Choroid plexus epithelial cell (primary cell): Measurements from ENCODE around the gene MAGEA9B.
"Not testable (repeated sequence)": the region's sequence is repeated elsewhere in the genome, so short reads cannot be mapped to it uniquely, and the experiment has no call there.

ENCODE experiments used
- DNase-seq: peaks from one replicate; pipeline ENCODE4 v3.0.0-alpha.2; 2010; ENCODE audit warnings: low read depth
- H3K4me3 ChIP-seq: 2 replicates; pipeline ENCODE4 v1.5.1; 2011; ENCODE audit warnings: low read depth, mild to moderate bottlenecking, control low read depth, low read length, moderate library complexity
- TF ChIP-seq, protein P1 (sequence below): conservative IDR thresholded peaks from 2 replicates; pipeline ENCODE4 v1.5.1; 2011; ENCODE audit warnings: low read depth, mild to moderate bottlenecking, control low read depth, inconsistent platforms, low read length, moderate library complexity

MAGEA9B gene

DNA sequence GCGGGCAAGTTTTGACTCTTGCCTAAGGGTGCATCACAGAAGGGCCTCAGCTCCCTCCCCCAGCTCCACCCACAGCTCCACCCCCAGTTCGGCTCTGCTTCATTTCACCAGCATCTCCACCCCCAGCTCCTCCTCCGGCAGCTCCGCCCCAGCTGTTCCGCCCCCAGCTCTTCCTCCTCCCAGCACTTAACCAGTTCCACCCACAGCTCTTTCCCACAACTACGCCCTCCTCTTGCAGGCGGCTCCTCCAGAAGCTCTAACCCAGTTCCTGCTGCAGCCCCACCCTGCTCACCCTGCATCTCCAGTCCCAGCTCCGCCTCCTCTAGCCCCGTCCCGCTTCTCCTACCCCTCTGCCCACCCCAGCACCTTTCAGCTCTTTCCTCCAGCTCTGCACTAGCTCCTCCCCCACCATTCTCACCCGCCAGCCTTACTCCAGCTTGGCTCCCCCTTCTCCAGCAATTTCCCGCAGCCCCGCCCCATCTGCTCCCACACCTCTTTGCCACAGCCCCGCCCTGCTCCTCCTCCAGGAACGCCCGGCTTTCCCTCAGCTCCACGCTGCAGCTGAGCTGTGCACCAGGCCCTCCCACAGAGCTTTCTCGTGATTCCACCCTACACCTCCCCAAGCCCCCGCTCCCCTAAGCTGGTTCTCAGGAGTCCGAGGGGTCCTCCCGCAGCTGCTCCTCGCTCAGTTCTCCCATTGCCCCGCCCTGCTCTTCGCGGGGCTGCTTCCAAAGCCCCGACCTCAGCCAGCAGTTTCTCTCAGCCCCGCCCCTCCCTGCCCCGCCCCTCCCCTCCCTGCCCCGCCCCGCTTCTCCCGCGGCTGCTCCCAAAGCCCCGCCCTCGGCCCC, 47.8 kb downstream of the MAGEA9B start:
- peak; percentile 96 for DNase-seq
- TF ChIP-seq, protein P1, sequence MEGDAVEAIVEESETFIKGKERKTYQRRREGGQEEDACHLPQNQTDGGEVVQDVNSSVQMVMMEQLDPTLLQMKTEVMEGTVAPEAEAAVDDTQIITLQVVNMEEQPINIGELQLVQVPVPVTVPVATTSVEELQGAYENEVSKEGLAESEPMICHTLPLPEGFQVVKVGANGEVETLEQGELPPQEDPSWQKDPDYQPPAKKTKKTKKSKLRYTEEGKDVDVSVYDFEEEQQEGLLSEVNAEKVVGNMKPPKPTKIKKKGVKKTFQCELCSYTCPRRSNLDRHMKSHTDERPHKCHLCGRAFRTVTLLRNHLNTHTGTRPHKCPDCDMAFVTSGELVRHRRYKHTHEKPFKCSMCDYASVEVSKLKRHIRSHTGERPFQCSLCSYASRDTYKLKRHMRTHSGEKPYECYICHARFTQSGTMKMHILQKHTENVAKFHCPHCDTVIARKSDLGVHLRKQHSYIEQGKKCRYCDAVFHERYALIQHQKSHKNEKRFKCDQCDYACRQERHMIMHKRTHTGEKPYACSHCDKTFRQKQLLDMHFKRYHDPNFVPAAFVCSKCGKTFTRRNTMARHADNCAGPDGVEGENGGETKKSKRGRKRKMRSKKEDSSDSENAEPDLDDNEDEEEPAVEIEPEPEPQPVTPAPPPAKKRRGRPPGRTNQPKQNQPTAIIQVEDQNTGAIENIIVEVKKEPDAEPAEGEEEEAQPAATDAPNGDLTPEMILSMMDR, result no peak
- H3K4me3 ChIP-seq, result peak overlapping the region; percentile 63

DNA sequence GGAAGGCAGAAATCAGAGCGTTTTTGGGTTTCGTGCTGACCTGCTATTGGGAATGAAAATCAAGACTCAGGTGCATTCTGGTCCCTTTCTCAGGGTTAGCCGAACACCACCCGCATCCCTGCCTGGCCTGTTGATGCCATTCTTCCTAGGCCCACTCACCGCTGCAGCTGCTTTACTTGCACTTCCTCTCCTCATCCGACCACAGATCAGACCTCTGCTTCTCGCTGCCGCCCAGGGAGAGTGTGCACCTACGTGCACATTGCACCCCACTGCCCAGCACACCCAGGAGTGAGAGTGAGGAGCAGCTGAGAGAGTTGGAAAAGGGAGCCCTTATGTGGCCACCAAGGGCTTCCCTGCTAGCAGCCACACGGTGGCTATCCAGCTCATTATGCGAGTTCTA, 49.8 kb downstream of the MAGEA9B start:
- not testable (repeated sequence) for DNase-seq, H3K4me3 ChIP-seq

DNA sequence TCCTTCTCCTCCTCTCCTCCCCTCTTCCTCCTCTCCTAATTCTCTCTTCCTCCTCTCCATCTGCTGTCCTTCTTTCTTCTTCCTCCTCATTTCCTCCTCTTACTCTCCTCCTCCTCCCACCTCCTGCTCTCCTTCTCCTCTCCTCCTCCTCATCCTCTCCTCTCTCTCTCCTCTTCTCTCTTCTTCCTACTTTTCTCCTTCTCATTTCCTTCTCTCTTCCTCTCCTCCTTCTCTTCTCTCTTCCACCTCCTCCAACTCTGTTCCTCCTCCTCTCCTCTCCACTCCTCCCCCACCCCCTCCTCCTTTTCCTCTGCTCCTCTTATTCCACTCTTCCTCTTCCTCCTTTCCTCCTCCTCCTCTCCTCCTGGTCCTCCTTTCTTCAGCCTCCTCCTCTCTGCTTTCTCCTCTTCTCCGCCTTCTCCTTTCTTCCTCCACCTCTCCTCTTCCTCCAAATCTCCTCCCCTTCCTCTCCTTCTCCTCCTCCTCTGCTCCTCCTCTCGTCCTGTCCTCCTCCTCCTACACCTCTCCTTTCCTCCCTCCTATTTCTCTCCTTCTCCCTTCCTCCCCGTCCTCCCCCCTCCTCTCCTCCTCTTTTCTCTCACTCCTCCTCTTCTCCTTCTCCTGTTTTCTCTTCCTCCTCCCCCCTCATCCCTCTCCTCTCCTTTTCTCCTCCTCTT, 52.2 kb downstream of the MAGEA9B start:
- DNase-seq, H3K4me3 ChIP-seq: not testable (repeated sequence)

DNA sequence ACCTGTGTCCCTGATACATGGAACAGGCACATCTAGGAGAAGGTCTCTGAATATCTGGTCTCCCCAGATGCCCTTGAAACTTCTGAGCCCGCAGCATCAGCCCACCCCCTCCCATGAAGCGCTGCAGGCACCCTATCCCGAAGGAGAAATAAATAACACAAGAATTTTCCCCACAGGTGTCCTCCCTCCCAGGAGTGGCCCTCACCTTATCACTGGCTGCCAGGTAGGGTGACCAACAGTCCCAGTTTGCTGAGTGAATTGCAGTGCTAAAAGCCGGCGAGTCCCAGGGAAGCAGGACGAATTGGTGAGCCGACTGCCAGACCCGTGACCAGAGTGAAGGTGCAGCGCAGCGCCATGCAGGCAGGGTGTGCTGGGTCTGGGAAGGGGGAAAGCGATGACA, 53.3 kb downstream of the MAGEA9B start:
- not testable (repeated sequence) for DNase-seq

DNA sequence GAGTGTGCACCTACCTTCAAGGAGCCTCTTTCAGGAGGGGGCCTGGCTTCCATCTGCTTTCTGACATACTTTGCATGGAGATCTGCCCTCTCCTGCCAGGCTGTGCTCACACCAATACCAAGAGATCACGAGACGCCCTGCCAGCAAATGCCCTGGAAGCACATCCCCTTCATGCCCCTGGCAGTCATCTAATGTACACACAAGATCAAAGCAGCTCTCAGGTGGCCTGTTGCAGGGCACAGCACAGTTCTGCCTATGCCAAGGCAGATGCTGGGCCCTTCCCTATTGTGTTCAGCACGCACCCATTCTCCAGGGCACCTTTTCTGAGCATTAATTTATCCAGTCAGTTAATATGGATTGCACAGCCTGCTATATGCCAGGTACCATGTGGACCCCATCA, 54.4 kb downstream of the MAGEA9B start:
- H3K4me3 ChIP-seq, DNase-seq: not testable (repeated sequence)

More for the DNA sequence above, 53.3 kb downstream of the MAGEA9B start:
- H3K4me3 ChIP-seq, result not testable (repeated sequence)
